HuH-7.5 (cell line): ENCODE results near the gene TOP3A.

Experiments
- DNase-seq: peaks from one replicate; pipeline ENCODE4 v3.0.0; 2011; ENCODE audit warnings: low spot score

The TOP3A gene

DNA sequence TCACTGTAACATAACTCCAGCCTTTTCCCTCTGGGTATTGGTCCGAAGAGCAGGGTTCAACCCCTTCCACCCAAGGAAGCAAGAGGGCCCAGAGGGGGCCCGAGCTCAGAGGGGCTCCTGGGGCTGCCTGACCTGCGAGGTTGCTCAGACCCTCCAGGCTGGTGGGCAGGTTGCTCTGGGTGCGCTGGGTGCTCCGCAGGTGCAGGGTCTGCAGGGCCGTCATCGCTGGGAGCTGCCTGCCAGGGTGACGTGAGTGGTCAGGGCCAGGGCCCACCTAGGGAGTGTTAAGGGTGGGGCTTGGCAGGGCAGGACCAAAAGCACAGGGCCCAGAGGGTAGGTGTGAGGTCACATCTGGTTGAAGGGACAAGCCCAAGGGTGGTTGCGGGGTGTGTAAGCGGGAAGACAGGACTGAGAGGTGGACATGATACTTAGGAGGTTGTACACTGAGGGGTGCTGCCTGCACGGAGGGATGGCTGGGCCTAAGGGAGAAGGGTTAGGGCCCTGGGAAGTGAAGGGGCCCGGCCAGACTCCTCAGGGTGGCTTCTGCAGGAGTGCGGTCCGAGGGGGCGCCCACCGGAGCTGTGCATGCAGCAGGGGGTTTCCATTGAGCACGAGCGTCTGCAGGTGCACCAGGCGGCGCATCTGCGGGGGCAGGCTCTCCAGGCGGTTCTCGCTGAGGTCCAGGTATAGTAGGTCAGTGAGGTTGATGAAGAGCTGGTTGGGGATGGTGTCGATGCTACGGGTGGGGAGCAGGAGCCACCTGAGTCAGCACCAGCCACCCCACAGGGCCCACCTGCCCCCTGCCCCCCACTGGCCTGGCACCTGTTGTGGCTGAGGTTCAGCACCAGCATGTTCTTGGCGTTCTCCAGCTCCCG lies 60.6 kb downstream of the TOP3A start:
- DNase-seq, result no peak

DNA sequence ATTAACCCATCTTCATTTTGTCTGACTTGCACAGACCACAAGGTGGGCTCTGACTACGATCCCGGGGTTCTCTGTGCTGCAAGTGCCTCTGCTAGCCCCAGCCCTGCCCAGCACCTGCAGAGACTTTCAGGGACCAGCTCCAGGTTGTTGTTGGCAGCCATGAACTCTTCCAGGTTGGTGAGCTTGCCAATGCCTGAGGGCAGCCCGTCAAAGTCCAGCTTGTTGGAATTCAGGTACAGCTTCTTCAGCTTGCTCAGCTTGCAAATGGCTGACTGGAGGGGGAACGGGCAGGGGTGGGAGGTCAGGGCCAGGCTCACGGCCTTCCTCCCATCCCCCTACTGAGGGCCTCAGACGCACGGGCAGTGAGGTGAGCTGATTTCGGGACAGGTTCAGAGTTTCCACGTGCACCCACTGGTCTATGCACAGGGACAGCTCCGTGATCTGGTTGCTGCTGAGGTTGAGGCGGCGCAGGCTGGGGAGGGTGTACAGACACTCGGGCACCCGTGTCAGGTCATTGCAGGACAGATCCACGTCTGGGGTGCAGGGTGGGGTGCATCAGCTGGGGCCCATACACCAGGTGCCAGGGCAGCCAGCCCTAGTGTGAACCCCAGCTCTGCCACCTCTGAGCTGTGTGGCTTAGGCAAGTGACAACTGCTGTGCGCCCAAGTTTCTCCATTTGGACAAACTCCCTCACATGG lies 61.5 kb downstream of the TOP3A start:
- DNase-seq, result no peak

DNA sequence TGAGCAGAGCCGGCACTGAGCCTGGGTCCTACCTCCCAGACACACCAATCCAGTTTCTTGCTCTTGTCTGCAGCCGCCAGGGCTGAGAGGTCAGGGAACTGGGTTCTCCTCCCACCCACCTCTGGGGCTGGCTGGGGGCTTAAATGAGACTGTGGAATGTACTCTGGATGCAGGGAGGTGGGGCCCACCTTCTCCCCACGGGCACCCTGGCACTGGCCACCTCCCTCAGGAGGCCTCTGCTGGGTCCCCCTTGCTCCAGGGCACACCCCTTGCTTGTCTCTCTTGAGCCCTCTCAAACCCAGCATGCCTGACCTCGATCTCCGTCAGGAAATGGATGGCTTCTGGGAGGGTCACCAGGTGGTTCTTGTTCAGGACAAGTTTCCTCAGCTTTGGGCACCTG lies 62.6 kb downstream of the TOP3A start:
- DNase-seq, result no peak

DNA sequence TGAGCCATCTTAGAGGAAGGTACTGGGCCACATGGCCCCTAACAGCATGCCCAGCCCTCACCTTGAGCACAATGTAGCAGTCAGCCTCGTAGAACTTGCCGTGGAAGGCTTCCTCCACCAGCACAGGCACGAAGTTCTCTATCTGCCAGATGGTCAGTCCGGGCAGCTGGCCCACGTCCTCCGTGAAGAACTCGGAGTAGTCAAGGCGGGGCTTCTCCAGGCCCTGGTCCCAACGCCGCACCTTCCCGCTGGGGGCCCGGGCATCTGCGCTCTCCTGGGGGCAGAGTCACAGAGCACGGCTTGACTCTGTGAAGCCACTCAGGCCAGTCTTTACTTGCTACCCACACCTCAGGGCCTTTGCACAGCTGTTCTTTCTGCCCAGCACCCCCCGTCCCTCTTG lies 63.6 kb downstream of the TOP3A start:
- no peak for DNase-seq

DNA sequence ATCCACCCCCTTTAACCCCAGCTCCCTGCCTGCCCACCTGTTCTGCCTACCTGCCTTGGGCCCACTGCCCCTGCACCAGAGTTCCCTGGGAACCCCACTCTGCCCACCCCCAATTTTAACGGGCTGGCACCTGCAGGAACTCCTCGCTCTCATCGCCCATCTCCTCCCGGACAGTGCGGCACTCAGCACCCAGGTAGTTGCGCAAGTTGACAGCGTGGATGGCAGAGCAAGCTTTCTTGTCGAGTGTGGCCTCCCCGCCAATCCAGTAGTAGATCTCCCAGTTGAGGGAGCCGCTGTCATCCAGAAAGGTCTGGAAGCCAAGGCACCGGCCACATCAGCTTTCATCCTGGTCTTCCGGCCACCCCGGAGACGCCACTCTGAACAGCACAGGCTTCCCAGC lies 64.1 kb downstream of the TOP3A start:
- DNase-seq, result no peak

DNA sequence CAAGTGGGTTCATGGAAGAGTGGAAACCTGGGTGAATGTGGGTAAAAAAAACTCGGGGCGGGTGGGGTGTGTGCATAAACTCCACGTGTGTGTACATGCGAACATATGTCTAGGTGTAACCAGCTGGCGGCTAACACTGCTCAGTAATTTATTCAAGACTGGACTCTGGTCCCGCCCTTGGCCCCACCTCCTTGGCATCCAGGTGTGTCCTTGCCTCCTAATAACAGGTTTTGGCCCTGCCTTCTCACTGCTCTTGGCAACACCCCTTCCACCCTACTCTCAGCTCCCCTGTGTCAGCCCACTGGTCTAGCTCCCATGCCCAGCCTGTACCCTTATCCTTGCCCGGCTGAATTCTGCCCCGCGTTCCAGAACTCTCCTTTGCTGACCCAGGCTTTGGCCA lies 64.5 kb downstream of the TOP3A start:
- DNase-seq, result no peak

DNA sequence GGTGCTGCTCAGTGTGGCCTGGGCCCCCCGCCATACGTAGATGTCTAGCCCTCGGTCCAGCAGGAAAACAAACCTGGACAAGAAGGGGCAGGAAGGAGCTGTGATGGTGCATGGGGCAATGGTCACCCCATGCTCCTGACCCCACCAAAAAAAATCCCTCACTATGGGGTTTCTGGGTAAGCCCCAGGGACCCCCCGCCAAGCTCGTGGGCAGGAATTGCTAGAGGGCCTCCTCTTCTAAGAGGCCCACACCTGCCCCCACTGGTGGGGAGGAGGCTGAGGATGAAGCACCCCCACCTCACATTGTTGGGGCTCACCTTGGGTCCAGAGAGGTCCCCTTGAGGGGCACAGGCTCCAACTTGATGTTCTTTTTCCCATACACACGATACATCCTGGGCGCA lies 66.0 kb downstream of the TOP3A start:
- no peak for DNase-seq

DNA sequence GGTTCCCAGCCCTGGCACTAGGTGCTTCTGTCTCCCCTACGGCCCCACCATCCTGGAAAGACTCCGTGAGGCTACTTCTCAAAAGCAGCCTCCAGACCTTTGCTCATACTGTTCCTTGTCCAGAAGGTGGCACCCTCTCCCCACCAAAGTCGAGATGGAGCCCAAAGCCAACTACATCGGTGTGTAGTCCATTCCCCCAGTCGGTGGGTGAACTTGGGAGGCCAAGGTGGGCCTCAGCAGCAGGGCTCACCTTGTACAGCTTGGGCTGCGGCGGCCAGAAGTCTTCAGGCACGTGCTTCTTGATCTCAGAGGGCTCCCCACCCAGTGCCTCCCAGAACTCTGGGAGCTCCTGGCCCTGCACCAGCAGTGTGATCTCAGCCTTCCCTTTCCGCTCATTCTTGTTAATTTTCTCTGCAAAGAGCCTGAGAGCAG lies 66.5 kb downstream of the TOP3A start:
- peak; percentile 95 for DNase-seq

DNA sequence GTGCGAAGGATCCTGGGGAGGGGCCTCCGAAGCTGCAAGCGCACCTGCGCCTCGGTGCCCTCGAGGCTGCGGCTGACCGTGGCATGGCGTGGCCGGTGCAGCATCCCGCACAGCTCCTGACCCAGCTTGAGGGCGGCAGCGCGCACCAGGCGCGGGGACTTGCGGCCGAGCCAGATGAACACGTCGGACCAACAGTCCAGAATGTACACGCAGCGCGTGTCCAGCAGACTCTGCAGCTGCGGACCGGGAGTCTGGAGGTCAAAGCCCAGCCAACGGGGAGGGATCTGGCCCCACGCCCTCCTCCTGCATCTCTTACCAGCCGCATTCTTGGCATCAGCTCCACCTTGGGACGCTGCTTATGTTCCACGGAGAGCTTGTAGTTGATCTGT lies 67.2 kb downstream of the TOP3A start:
- DNase-seq, result no peak

DNA sequence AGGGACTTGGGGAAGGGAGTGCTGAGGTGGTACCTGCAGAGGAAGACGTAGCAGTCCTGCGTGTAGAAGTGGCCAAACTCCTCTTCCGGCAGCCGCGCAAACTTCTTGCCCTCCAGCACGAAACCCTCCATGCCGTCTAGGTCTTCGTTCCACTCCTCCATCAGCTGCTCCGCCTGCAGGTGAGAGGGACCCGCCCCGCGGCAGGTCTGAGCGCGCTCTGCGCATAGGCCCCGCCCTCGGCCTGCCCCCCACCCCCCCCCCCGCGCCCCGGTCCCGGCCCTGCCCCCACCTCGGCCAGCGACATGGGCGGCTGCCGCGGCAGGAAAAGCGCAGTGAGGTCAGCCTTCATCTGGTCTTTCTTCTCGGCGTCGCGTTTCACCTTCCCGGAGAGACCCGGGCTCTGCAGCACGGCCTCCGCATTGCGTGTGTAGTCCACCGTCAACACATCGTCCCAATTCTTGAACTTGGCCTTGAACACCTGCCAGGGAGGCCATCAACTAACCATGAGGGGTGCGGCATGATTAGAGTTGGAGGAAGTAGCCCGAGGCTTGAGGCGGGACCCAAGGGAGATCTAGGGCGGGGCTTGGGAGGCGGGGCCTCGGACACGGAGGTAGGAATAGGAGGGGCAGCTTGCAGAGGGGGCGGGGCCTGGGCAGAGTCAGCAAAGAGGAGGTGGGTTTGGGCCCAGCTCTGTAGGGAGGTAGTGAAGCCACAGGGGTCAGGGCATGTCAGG lies 67.7 kb downstream of the TOP3A start:
- no peak for DNase-seq

DNA sequence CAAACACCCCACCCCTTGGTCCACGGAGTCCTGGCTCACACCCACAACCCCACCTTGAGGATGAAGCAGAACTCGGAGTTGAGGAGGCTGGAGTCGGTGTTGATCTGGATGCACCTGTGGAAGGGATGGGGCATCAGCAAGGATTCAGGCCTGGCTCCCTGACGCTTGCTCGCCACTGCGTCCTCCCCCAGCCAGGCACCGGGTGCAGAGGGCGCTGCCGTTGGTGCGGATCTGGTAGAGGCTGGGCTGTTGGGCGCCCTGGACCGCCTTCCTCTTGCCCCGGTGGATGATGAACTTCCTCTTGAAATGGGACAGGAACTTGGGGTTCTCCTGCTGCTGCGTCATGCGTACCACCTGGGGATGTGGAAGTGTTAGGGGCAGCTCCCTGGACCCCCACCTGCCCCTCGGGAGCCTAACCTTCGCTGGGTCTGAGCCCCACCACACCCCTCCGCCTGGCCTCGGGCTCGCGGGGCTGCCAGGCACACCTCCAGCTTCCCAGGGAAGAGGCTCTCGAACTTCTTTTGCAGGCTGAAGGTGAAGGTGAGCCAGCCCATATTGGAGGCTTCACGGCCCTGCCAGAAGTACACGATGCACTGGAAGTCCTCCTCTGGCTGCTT lies 68.6 kb downstream of the TOP3A start:
- DNase-seq, result no peak

DNA sequence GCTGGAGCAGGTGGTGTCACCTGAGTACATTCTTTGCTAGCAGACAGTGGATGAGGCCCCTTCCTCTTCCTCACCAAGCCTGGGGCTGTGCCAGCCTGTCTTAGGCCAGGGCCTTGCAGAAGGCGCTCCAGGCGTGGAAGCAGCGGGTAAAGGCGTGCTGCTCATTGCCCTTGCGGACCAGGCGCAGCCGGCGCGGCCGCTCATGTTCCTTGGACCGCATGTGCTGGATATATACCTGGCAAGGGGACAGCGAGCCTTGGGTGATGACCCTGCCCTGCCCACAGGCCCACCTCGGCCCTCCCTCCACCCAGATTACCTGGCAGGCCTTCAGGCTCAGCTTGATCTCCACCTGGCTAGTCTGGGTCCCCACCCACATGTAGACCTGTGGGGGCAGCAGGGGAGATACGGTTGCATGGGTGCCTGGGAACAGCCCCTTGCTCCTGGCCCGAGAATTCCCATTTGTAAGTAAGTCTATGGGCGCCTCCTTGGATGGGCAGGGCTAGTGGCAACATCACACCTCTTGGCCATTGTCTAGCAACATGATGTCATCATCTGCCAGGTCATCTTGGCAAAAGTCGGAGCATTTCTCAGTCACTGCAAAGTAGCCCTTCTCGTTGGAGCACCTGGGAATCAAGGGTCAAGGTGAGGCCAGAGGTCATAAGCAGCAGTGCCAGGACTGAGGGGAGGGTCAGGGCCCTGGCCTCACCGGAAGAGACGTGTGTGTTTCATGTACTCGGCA lies 69.6 kb downstream of the TOP3A start:
- no peak for DNase-seq

DNA sequence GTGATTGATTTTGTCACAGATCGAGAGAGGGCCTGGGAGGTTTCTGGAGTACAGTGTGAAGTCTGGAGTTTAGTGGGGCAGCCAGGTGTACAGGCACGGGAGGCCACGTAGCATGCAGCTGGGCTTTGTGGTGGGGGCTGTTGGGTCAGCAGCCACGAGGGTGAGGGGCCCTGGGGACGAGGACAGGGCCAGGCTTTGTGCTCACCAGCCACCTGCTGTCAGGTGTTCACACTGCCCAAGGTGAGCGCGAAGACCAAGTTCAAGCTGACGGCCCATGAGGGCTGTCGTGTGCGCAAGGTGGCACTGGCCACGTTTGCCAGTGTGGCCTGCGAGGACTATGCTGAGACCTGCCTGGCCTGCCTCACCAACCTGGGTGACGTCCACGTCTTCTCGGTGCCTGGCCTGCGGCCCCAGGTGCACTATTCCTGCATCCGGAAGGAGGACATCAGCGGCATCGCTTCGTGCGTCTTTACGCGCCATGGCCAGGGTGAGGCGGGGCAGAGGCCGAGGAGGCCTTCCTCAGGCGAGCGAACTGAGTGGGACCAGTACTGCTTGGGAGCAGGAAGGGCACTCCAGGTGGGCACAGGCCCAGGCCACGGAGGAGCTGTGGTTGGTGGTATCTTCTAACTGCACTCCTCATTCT lies 73.4 kb downstream of the TOP3A start:
- DNase-seq, result no peak

DNA sequence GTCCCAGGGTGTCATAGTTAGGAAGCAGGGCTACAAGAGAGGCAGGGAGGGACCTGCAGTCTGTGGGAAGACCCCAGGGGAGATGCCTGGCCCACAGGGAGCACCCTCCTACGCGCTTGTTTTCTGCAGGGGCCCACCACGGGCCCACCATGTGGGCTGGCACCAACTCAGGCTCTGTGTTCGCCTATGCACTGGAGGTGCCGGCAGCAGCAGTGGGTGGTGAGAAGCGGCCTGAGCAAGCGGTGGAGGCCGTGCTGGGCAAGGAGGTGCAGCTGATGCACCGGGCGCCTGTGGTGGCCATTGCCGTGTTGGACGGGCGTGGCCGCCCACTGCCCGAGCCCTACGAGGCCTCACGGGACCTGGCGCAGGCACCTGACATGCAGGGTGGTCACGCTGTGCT lies 74.3 kb downstream of the TOP3A start:
- DNase-seq, result no peak

DNA sequence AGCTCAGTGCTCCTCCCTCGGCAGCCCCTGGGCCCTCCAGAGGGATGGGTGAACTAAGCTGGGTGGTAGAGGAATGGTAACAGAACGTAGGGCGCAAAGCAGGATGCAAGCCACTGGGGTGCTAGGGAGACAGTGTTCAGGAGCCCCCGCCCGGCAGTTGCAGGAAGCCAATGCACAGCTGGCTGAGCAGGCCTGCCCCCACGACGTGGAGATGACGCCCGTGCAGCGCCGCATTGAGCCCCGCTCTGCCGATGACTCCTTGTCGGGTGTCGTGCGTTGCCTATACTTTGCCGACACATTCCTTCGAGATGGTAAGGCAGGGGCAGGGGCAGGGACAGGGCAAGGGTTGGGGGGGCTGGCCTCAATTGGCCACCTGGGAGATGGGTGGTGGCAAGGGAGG lies 76.5 kb downstream of the TOP3A start:
- no peak for DNase-seq

DNA sequence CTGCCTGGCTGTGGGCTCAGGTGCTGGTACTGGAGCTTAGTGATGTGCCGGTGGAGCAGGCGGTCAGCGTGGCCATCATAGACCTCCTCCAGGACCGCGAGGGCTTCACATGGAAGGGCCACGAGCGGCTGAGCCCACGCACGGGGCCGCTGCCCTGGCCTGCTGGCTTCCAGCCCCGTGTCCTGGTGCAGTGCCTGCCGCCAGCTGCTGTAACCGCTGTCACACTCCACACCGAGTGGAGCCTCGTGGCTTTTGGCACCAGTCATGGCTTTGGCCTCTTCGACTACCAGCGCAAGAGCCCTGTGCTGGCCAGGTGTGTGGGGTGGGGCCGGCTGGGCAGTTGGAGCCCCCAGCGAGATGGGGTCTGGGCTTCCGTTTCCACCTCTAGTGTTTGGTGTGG lies 77.3 kb downstream of the TOP3A start:
- DNase-seq, result no peak

DNA sequence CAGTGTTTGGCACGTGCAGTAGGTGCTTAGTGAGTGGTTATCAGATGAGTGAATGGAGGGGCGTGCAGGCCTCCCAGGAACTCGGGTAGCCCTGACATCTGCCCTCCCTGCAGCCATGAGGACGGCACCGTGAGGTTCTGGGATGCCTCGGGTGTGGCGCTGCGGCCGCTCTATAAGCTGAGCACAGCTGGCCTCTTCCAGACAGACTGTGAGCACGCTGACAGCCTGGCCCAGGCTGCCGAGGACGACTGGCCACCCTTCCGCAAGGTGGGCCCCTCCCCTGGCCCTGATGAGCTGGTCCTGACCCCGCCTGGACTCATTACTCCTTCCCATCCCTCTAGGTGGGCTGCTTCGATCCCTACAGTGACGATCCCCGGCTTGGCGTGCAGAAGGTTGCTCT lies 78.3 kb downstream of the TOP3A start:
- no peak for DNase-seq

DNA sequence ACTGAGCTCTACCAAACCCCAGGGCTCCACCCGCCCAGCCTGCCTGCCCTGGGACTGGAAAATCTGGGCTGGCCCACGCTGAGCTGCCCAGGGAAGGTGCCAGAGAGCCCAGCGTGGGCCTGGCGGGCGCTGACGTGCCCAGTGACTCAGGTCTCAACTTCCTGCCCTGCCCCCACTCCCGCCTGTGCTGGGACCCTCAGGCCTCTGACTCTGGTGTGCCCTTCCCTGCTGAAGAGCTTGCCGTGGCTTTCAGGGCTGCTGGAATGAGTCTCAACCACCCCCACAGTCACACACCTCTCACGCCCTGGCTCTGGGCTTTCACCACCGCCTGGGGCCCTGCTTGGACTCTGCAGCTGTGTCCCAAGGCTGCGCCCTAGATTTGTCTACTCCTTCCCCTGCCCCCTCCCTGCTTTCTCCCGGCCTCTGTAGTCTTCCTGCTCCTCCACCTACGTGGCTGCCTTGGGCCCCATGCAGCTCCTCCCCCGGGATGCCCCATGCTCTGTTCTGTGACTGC lies 79.0 kb downstream of the TOP3A start:
- no peak for DNase-seq

DNA sequence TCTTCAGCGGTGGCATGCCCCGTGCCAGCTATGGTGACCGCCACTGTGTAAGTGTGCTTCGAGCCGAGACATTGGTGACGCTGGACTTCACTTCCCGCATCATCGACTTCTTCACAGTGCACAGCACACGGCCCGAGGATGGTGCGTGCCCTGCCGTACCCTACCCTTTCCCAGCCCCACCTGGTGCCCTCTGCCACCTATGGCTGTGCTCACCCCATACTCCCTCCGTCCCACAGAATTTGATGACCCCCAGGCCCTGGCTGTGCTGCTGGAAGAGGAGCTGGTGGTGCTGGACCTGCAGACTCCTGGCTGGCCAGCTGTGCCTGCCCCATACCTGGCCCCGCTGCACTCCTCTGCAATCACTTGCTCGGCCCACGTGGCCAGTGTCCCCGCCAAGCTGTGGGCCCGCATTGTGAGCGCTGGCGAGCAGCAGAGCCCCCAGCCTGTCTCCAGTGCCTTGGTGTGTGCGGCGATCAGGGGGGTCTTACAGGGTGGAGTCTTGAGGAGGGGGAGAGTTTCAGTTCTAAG lies 79.9 kb downstream of the TOP3A start:
- DNase-seq, result no peak

DNA sequence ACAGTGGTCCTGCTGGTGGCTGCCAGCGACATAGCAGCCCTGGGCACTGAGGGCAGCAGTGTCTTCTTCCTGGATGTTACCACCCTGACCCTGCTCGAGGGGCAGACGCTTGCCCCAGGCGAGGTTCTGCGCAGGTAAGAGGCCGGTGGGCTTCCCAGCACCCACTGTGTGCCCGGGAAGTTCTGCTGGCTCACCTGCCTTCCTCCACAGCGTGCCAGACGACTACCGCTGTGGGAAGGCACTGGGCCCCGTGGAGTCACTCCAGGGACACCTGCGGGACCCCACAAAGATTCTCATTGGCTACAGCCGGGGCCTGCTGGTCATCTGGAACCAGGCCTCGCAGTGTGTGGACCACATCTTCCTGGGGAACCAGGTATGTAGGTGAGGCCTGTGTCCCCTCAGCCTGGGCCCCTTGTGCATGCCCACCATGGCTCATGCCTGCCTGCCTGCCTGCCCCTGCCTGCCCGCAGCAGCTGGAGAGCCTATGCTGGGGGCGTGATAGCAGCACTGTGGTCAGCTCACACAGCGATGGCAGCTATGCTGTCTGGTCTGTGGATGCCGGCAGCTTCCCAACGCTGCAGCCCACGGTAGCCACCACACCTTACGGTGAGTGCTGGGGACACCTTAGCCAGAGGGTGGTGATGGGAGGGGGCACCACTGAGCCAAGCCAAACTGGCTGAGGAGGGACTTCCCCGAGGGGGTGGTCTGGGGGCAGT lies 80.8 kb downstream of the TOP3A start:
- DNase-seq, result no peak
